GM19351 (cell line): ENCODE results near the gene TEAD1.

Experiments
- ATAC-seq: cut with Tn5 transposase; IDR thresholded peaks from one replicate; pipeline ENCODE4 v1.9.1; 2021; ENCODE audit warnings: mild to moderate bottlenecking, moderate library complexity; ENCODE audit not compliant: unreplicated experiment

Gene TEAD1

GRCh38 chr11:12761029-12761428 is 86.8 kb downstream of the TEAD1 start:
- ATAC-seq = no peak

- ATAC-seq = no peak
These were observed 88.1 kb downstream of the TEAD1 start for GRCh38 chr11:12762278-12762677.

GRCh38 chr11:12762696-12763324 is 88.6 kb downstream of the TEAD1 start:
- no peak for ATAC-seq

- ATAC-seq = no peak
These were observed 90.1 kb downstream of the TEAD1 start for GRCh38 chr11:12764187-12764914.

- no peak for ATAC-seq
These were observed 91.2 kb downstream of the TEAD1 start for GRCh38 chr11:12765428-12765827.

- ATAC-seq = no peak
These were observed 92.8 kb downstream of the TEAD1 start for GRCh38 chr11:12767027-12767426.

- ATAC-seq = no peak
These were observed 93.4 kb downstream of the TEAD1 start for GRCh38 chr11:12767577-12767976.

GRCh38 chr11:12768726-12769673 is 94.8 kb downstream of the TEAD1 start:
- ATAC-seq = peak; percentile 88

- no peak for ATAC-seq
These were observed 95.7 kb downstream of the TEAD1 start for GRCh38 chr11:12769834-12770345.

- no peak for ATAC-seq
These were observed 96.2 kb downstream of the TEAD1 start for GRCh38 chr11:12770435-12770834.

GRCh38 chr11:12770966-12771597 is 96.9 kb downstream of the TEAD1 start:
- ATAC-seq = no peak

- no peak for ATAC-seq
These were observed 97.7 kb downstream of the TEAD1 start for GRCh38 chr11:12771875-12772274.

- ATAC-seq = no peak
These were observed 98.1 kb downstream of the TEAD1 start for GRCh38 chr11:12772324-12772723.

- ATAC-seq = no peak
These were observed 99.4 kb downstream of the TEAD1 start for GRCh38 chr11:12773591-12773990.

- no peak for ATAC-seq
These were observed 101.7 kb downstream of the TEAD1 start for GRCh38 chr11:12775955-12776354.

- no peak for ATAC-seq
These were observed 103.1 kb downstream of the TEAD1 start for GRCh38 chr11:12777208-12777874.

GRCh38 chr11:12778240-12778905 is 104.2 kb downstream of the TEAD1 start:
- no peak for ATAC-seq

- no peak for ATAC-seq
These were observed 109.5 kb downstream of the TEAD1 start for GRCh38 chr11:12783765-12784164.

GRCh38 chr11:12784445-12784844 is 110.2 kb downstream of the TEAD1 start:
- no peak for ATAC-seq

GRCh38 chr11:12784987-12785386 is 110.8 kb downstream of the TEAD1 start:
- no peak for ATAC-seq
